SW 1271 (cell line): ENCODE measurements around the gene IRF6.
A peak's percentile ranks its signal among the peaks of the same experiment; 100 is the strongest.

Experiments used
- DNase-seq, 2 experiments: peaks; one replicate each; lab custom pipeline; 2025; lab: John Stamatoyannopoulos, UW

IRF6 gene

GRCh38 chr1:209790286-209791193 lies 15.4 kb downstream of the IRF6 start:
- no peak for DNase-seq

- no peak for DNase-seq
Observed at GRCh38 chr1:209789245-209789644, 16.7 kb downstream of the IRF6 start.

DNA sequence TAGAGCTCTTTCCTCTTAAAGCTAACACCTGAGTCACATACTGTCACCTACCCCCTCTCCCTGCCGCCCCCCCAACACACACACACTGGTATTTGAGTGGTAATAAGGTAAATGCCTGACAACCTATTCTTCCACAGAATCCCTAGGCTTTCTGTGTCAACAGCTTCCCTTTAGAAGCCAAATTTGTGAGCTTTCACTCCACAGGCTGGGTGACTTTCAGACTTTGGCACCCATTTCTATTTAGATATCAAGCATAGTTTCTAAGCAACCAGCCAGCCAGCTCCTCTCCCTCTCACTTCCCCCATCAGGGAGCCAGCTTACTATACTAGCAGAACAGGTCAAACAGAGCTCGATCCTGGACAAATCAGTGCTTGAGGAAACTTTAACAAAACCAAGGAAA lies 18.4 kb downstream of the IRF6 start:
- DNase-seq: no peak

GRCh38 chr1:209786146-209786545 lies 19.8 kb downstream of the IRF6 start:
- DNase-seq: no peak

DNA sequence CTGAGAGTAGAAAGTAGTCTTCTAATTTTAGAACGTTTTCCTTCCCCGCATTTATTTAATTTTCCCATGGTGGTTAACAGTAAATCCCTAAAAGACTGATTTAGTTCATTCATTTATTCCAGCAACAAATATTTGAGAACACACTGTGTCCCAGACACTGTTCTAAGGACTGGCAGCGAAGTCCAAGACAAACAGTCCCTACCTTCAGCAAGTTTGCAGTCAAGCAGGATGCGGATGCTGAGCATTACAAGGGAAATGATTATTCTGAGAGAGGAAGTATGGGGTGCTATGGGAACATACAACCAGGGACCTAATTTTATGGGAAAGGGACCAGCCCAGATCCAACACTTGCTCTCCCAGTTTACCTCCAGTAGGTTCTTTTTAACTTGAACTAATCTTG lies 20.4 kb downstream of the IRF6 start:
- DNase-seq: no peak

DNA sequence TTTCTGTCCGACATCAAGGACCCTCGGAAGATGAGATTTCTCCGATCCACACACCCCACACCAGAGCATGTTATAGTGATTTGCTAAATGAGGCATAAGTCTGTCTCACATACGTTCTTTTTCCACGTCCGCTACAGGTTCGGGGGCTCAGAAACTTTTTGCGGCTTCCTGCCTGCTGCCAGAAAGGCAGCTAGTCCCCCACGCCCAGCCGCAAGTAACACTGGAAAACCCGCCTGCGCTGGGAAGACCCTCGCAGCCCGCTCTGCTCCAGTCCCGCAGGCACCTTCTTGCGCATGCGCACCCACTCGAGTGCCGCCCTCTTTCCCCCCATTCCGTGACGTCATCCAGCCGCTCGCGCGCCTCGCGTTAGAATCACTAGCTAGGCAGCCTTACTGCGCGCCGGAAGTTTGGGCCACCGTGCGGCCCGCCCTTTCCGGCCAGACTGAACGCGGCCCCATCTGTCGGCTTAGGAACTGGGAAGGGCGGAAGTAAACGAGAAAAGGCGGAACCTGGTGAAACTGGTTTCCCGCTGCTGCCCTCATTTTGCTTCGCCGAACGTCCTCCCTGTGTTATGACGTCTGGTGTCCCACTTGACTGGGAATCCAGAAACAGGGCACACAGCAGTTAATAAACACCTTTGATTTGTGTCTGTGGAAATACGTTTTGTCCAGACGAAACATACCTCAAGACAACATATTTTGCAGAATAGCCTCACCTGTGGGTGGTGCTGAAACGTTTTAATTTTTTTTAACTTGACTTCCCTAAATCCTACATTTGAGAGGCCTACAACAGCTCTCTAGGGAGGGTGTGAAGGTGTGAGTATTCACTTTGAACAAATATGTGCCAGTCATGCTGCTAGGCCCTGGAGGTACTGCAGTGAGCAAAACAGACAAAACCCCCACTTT lies 21.4 kb downstream of the IRF6 start, which contains the start of gene C1orf74:
C1orf74 (minus strand) TSS at position 295 of the 905 bp plus-strand sequence. CDS start 925 bp downstream, outside the sequence.
- DNase-seq: peak; percentile 64 to 93

- no peak for DNase-seq
Observed at GRCh38 chr1:209783386-209783785, 22.6 kb downstream of the IRF6 start.

GRCh38 chr1:209780268-209780667 lies 25.7 kb downstream of the IRF6 start:
- DNase-seq: no peak

DNA sequence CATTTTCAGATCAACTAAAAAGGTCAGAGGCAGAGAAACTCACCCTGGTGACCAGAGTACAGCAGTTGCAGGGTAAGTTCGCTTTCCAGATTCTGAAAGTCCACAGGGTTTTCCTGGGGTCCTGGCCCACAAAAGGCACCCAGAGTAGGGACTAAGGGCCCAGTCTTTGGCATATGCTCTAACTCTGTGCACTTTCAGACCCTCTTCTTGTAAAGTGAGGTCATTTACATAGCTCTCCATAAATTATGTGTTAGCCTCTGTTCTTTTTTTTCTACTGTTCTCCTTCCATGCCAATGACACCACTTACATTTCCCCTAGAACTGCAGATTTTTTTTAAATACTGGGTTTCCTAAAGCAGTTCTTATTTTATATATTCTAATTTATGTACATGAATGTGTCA lies 27.8 kb downstream of the IRF6 start:
- DNase-seq: no peak

DNA sequence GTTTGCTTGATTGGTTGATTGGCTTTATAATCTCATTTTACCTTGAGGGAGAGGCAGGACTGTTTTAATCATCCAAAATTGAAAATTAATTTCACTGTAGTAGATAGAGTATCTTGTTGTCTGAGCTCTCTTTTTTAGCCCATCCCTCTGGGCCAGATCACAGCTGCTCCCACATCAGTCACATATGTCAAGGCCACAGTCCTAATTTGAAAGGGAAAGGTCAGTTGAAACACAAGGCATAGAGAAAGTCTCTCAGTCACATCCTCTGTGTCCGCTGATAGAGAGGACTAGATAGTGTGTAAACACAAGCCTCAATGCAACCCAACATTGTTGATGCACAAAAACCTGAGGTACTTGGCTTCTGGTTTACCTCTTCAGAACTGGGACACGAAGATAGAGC lies 28.4 kb downstream of the IRF6 start:
- DNase-seq: no peak

DNA sequence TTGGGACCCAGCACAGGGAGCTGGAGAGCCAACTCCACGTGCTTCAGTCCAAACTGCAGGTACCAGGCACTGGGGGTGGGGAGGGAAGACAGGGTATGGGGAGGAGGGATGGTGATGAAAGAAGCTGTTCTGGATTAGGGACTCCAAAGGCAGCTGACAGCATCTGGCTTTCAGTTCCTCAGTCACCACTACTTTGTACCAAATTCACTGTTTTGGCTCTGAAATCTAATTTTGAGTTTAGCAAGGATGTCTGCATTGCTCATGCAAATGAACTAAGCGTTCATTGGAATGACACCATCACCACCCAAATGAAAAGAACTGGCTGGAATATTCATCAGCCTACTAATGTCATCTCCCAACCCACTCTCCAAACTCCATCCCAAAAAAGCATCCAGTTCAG lies 30.3 kb downstream of the IRF6 start:
- no peak for DNase-seq

DNA sequence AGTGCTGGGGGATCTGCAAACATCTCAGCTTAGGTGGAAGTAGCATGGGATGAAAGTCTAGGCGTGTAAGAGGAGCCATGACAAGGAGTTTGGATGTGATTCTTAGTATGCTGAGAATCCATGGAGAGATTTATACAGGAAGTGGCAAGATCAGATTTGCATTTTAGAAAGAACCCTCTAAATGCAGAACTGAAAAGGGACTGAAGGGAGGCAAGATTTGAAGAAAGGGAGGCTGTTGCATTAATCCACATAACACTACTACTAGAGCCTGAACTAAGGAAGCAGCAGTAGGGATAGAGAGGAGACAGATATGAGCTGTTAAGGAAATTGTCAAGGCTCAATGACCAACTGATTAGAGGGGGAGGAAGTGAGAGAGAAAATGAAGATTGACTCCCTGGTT lies 31.4 kb downstream of the IRF6 start:
- no peak for DNase-seq

- no peak for DNase-seq
Observed at GRCh38 chr1:209772126-209772525, 33.8 kb downstream of the IRF6 start.

DNA sequence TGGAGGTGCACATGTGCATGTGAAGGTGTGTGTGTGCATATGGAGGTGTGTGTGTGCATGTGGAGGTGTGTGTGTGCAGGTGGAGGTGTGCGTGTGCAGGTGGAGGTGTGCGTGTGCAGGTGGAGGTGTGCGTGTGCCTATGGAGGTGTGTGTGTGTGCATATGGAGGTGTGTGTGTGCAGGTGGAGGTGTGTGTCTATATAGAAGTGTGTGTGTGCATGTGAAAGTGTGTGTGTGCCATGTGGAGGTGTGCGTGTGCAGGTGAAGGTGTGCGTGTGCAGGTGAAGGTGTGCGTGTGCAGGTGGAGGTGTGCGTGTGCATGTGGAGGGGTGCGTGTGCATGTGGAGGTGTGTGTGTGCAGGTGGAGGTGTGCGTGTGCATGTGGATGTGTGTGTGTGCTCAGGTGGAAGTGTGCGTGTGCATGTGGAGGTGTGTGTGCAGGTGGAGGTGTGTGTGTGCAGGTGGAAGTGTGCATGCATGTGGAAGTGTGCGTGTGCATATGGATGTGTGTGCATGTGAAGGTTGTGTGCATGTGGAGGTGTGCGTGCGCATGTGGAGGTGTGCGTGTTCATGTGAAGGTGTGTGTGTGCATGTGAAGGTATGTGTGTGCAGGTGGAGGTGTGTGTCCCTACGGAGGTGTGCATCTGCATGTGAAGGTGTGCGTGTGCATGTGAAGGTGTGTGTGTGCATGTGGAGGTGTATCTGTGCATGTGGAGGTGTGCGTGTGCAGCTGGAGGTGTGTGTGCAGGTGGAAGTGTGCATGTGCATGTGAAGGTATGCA lies 35.1 kb downstream of the IRF6 start:
- no peak for DNase-seq

DNA sequence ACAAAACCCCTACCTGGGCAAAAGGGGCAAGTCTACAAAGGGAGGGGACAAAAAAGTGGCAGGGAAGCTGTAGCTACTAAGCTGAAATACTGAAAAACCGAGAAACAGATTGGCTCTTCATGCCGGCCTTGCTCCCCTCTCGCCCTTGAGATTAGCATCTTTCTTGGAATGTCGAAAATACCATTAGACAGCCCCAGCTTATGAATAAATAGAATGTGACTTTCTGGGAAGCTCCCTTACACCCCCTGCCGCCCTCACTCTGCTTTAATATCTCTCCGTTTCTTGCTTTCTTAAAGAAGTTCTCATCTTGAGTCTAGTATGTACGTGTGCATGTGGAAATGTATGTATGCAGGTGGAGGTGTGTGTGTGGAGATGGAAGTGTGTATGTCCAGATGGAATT lies 36.0 kb downstream of the IRF6 start:
- no peak for DNase-seq

- DNase-seq: peak in 1 of 2 experiments; percentile 2
Observed at GRCh38 chr1:209769171-209769904, 36.6 kb downstream of the IRF6 start.

DNA sequence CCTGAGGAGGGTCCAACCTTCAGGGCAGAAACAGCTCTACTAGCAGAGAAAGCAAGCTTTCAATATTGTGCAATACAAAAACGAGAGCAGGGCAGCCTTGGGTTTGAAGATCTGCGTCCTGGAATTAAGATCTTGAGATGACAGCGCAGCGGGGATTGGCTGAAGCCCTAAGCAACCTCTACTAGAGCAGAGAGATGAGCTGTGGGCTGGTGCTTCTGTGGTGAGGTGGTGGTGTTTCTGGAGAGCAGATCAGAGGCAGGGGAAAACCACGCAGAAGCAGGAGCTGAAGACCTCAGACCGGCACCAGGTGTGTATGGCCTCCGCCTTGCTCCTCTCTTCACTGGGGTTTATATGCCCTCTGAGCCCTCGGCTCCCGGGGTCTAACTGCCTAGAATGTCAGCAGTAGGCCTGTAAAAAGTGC lies 37.6 kb downstream of the IRF6 start:
- DNase-seq: no peak

GRCh38 chr1:209767706-209768105 lies 38.2 kb downstream of the IRF6 start:
- no peak for DNase-seq

DNA sequence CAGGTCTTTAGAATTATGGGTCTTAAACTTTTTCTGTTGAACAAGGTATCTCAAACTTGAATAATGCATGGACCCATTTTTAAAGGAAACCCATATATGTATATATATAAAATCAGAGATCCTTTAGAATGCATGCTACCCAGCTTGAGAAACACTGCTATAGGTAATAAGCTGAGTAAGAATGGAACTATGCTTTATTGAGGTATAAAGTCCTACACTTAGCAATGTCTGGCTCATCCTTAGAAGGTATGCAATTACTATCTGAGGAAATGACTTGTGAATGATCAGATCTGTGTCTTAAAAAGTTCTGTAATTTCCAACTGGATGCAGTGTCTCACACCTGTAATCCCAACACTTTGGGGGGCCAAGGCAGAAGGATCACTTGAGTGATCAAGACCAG lies 38.8 kb downstream of the IRF6 start:
- no peak for DNase-seq

DNA sequence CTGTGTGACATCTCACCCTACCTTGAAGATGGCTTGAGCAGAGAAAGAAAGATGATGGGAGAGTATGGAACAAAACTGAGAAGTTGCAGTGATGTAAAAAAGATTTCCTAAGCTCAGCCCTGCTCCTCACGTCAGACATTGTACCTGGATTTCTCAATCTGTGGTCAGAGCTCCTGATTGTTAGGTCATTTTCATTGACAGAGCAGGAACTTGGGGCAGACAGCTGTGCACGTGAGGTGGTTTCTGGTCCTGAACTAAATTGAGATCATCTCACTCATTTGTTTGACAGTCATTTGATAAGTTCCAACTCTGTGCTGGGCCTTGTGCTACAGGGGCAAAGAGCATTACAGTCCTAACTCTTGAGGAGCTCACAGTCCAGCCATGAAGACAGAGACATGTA lies 39.9 kb downstream of the IRF6 start:
- DNase-seq: no peak

DNA sequence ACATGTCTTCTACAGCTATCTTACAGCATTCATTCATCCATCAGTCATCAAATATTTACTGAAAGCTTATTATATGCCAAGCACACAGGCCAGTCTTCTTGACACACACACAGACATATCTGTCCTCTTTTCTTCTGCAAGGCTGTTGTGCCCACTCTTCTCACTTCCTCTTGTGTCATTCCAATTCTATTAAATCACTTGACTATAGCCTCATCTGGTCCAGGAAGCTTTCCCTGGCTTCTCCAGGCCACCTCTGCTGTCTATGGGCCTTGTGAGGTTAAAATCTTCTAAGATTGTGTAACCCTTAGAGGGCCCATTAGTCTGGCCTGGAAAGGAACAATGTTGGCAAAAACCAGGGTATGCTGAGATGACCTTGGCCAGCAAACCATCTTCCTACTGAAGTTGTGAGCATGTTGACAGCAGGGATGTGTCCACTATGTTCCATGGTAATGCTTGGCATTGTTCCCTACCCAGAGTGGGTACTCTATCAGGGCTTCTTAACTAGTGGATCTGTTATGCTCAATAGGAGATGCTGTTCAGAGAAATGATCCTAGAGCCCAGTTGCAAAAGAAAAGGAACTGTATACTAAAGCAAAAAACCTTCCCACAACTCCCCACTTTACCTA lies 44.8 kb downstream of the IRF6 start:
- DNase-seq: no peak
